NT2/D1 (cell line): ENCODE measurements around the gene HSBP1.

Experiments used
- DNase-seq: peaks from one replicate; pipeline ENCODE4 v3.0.0-alpha.2; 2011; ENCODE audit warnings: low read depth, low spot score
- H3K27me3 ChIP-seq: 2 replicates; pipeline ENCODE4 v1.6.0; 2011; ENCODE audit warnings: mild to moderate bottlenecking; ENCODE audit not compliant: insufficient read length, insufficient read depth
- H3K36me3 ChIP-seq: 2 replicates; pipeline ENCODE4 v1.6.1; 2011; ENCODE audit warnings: mild to moderate bottlenecking, low read length, mixed read lengths; ENCODE audit not compliant: insufficient read depth, insufficient read length
- H3K4me1 ChIP-seq: 2 replicates; pipeline ENCODE4 v1.5.1; 2011; ENCODE audit not compliant: insufficient read depth, insufficient read length
- H3K4me3 ChIP-seq: 2 replicates; pipeline ENCODE4 v1.5.1; 2011; ENCODE audit warnings: low read depth; ENCODE audit not compliant: insufficient read length
- H3K9ac ChIP-seq: 2 replicates; pipeline ENCODE4 v1.6.0; 2011; ENCODE audit warnings: low read depth; ENCODE audit not compliant: insufficient read length
- H3K9me3 ChIP-seq: 2 replicates; pipeline ENCODE4 v1.5.1; 2011; ENCODE audit warnings: mild to moderate bottlenecking, low read length; ENCODE audit not compliant: insufficient read depth
- SUZ12 ChIP-seq: IDR thresholded peaks from 2 replicates; pipeline ENCODE4 v1.6.1; 2011; ENCODE audit not compliant: insufficient read length, insufficient read depth; ENCODE audit errors: extremely low read depth
- YY1 ChIP-seq: IDR thresholded peaks from 2 replicates; pipeline ENCODE4 v1.6.1; 2011; ENCODE audit not compliant: insufficient read length, insufficient read depth
- ZNF274 ChIP-seq: IDR thresholded peaks from 2 replicates; pipeline ENCODE4 v1.6.1; 2011; ENCODE audit warnings: mild to moderate bottlenecking, low read depth, low read length

HSBP1 gene

DNA sequence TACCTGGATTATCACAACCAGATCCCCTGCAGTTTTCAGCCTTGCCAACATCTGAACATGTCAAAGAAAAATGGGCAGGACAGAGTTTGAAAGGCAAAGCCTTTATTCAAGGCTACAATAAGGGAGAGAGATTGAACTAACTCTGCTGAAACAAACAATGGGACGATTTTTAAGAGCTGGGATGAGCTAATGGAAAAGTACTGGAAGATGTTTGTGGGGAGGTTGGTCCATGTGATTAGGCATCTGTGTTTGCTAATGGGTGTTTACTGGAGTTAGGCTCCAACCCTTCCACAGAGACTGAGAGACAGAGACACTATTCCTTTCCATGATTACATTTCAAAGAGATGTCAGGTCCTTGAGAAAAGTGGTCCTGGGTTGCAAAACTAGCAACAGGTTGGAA, 35.0 kb upstream of the HSBP1 start:
- H3K4me1 ChIP-seq: peaks cover 2% of the 10 kb centered on the region
- no peak for DNase-seq
- H3K9me3 ChIP-seq: peaks cover 19% of the 10 kb centered on the region; the same call in 1 of the 2 replicates
- H3K27me3 ChIP-seq: no peaks in the 10 kb centered on the region
- H3K9ac ChIP-seq: no peak overlapping the region
- H3K4me3 ChIP-seq: no peak overlapping the region
- H3K36me3 ChIP-seq: no peaks in the 10 kb centered on the region
- TF ChIP-seq ZNF274: no peak
- no peak for TF ChIP-seq SUZ12
- TF ChIP-seq YY1: no peak

DNA sequence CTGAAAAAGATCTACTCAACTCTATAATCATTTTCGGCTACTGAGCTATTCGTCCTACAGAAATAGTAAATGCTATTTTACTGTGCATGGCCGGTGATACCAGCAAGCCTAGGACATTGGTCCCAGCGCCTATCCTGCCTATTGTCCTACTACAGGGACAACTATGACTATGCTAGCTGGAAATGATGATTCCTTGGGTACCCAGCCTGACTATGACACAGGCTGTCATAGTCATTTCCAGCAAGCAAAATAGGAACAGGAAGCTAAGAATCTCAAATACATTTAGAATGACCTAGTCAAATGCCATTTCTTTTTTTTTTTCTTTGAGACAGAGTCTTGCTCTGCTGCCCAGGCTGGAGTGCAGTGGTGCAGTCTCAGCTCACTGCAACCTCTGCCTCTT, 33.7 kb upstream of the HSBP1 start:
- DNase-seq: no peak
- no peaks in the 10 kb centered on the region for H3K4me1 ChIP-seq
- H3K27me3 ChIP-seq: no peaks in the 10 kb centered on the region
- TF ChIP-seq ZNF274: no peak
- TF ChIP-seq SUZ12: no peak
- no peak for TF ChIP-seq YY1
- peaks cover 14% of the 10 kb centered on the region; the same call in 1 of the 2 replicates for H3K9me3 ChIP-seq
- H3K4me3 ChIP-seq: no peak overlapping the region
- H3K9ac ChIP-seq: no peak overlapping the region
- no peaks in the 10 kb centered on the region for H3K36me3 ChIP-seq

DNA sequence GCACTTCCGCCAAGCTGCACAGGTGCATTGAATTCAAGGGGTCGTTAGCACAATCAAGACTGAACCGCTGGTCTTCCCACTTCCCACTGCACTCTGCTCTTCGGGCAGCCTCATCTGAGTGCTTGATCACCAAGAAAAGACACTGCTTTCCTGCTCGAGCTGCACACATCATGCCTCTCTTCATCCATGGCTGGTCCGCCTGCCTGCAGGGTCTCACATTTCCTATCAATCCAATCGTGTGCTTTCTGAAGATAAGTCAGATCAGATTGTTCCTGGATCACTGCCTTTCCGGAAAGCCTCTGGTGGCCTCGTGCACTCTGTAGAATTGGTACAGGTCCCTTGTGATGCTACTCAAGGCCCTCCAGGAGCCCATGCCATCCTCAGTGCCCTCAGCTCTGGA, 30.8 kb upstream of the HSBP1 start:
- Histone ChIP-seq H3K9ac (no peak overlapping the region), H3K9me3 (no peaks in the 10 kb centered on the region), H3K27me3 (no peaks in the 10 kb centered on the region), H3K36me3 (no peaks in the 10 kb centered on the region), H3K4me1 (no peaks in the 10 kb centered on the region), H3K4me3 (no peak overlapping the region)
- TF ChIP-seq ZNF274 (no peak), SUZ12 (no peak), YY1 (no peak)
- no peak for DNase-seq

DNA sequence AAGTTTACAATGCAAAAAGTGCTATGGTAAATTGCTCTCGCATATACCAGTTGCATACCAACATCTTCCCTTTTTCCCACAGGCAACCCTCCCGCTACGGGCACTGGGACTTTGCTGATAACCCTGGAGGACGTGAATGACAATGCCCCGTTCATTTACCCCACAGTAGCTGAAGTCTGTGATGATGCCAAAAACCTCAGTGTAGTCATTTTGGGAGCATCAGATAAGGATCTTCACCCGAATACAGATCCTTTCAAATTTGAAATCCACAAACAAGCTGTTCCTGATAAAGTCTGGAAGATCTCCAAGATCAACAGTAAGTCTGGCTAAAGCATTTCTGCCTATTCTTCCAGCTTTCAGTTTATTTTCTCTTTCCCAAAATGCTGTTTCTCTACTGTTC, 27.9 kb upstream of the HSBP1 start:
- H3K9me3 ChIP-seq: no peaks in the 10 kb centered on the region
- no peak for TF ChIP-seq SUZ12
- no peak overlapping the region for H3K4me3 ChIP-seq
- no peak for DNase-seq
- no peak overlapping the region for H3K9ac ChIP-seq
- no peaks in the 10 kb centered on the region for H3K4me1 ChIP-seq
- no peaks in the 10 kb centered on the region for H3K36me3 ChIP-seq
- no peaks in the 10 kb centered on the region for H3K27me3 ChIP-seq

DNA sequence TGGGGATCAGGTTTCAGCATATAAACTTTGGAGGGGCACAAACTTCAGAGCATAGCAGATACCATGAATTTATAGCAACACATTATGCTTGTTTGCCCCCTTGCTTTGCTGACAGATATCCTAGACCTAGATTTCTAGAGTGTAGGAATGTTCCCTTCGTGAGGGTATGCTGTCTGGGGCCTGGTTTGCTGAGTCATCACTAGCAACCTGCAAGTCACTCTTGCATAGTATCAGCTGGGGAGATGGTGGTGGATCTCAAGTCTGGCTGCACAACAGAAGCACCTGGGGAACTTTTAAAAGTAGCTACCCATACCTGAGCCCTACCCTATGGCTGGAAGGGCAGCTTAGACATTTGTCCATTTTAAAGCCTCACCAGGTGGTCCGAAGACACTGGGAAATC, 22.3 kb upstream of the HSBP1 start:
- H3K4me3 ChIP-seq: no peak overlapping the region
- no peaks in the 10 kb centered on the region for H3K9me3 ChIP-seq
- H3K9ac ChIP-seq: no peak overlapping the region
- no peaks in the 10 kb centered on the region for H3K27me3 ChIP-seq
- H3K36me3 ChIP-seq: no peaks in the 10 kb centered on the region
- no peaks in the 10 kb centered on the region for H3K4me1 ChIP-seq
- no peak for DNase-seq
- TF ChIP-seq ZNF274 (no peak), YY1 (no peak), SUZ12 (no peak)

DNA sequence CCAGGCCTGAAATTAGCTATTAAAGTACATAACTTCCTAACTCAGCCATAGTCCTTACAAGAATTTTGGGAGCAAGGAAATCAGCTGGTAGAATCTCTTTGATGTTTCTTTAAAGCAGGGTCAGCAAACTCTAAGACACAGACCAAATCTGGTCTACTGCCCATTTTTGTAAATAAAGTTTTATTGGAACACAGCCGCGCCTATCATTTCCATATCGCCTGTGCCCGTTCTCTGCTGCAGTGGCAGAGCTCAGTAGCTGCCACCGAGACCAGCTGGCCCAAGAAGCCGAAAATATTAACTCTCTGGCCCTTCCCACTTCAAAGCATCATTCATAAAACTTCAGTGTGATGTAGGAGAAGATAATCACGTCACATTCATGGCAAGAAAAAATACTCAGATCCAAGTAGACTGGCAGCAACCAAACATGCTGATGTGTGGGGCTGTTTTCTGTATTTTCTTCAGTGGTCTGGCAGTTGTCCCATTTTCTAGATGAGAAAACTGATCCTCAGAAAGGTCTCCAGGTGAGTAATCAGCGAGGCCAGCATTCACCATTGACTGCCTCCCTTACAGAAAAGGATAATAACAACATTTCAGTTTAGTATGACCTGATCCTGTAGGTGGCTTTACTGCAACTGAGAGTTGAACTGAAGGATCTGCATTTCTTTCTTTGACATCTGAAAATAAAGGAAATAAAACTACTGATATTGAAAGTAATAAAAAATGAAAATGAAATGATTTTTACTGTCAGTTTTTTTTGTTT, 18.0 kb upstream of the HSBP1 start:
- DNase-seq: no peak
- Histone ChIP-seq H3K36me3 (no peaks in the 10 kb centered on the region), H3K4me3 (no peak overlapping the region), H3K4me1 (no peaks in the 10 kb centered on the region), H3K9me3 (no peaks in the 10 kb centered on the region; the same call in 1 of the 2 replicates), H3K9ac (no peak overlapping the region), H3K27me3 (no peaks in the 10 kb centered on the region)
- TF ChIP-seq YY1: no peak
- no peak for TF ChIP-seq ZNF274
- TF ChIP-seq SUZ12: no peak

DNA sequence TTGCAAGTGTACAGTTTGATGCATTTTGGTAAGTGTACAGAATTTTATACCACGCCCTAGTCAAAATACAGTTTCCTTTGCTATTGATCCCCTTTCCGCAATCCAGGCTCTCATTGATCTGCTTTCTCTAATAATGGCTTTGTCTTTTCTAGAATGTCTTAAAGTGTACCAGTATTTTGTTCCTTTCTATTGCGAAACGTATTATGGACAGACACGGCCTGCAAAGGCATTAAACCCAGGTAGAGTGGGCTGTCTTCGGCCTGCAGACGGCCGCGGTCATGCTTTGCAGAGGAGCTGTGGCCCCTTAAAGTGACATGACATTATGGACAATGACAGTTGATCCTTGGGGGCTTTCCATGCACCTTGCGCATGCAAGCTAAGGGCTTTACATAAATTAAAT, 15.9 kb upstream of the HSBP1 start:
- no peaks in the 10 kb centered on the region for H3K4me1 ChIP-seq
- TF ChIP-seq SUZ12: no peak
- no peak for TF ChIP-seq YY1
- no peak for TF ChIP-seq ZNF274
- no peaks in the 10 kb centered on the region for H3K36me3 ChIP-seq
- H3K27me3 ChIP-seq: no peaks in the 10 kb centered on the region
- H3K4me3 ChIP-seq: no peak overlapping the region
- no peak overlapping the region for H3K9ac ChIP-seq
- H3K9me3 ChIP-seq: no peaks in the 10 kb centered on the region; the same call in 1 of the 2 replicates
- no peak for DNase-seq
